Erythroblast (primary cell): ENCODE results near the gene CCDC134.

Source experiments
- GATA1 ChIP-seq: IDR thresholded peaks from 2 replicates; pipeline ENCODE4 v1.6.1; 2011; ENCODE audit warnings: low read depth, mild to moderate bottlenecking, control low read depth, low read length, moderate library complexity
- POLR2A ChIP-seq: IDR thresholded peaks from 2 replicates; pipeline ENCODE4 v1.6.1; 2011; ENCODE audit warnings: mild to moderate bottlenecking, low read length

DNA sequence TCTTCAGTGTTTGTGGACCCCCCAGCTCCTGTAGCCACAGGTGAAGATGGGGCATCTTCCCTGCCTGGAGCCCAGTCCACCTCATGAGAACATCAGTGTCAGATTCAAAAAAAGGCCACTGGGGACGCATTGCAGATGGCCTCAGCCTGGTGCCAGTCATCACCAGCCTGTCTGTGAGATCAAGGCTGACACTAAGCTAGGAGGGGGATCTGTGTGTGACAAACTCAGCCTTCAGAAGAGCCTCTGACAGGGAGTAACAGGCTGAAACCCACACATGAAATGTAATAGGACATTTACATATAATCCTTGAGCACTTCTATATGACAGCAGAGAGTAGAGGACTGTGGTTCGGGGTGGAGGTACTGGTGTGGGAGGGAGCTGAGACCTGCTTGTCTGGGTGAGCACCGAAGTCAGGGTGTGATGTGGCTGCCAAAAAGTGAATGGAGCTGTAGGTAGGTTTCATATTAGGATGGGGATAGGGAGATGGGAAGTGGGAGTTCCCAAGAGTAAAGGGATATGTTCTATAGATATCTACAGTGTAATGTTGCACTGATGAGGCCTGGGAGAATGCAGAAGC, 20.5 kb upstream of the CCDC134 start:
- TF ChIP-seq POLR2A (no peak), GATA1 (no peak)
